DOHH2 (cell line): Measurements from ENCODE around the gene ZNF74.

Source experiments
- H3F3A ChIP-seq: fragments of 200-600 bp; sonication (generic), shearing (Covaris generic); 2 replicates; pipeline ENCODE4 v1.6.0; 2016; ENCODE audit warnings: antibody characterized with exemption, mild to moderate bottlenecking; ENCODE audit not compliant: control insufficient read depth, insufficient read depth
- H3K27ac ChIP-seq: fragments of 200-600 bp; sonication (generic); 2 replicates; pipeline ENCODE4 v1.5.1; 2014; ENCODE audit warnings: low read depth, mild to moderate bottlenecking, low read length, moderate library complexity
- H3K27me3 ChIP-seq: fragments of 200-600 bp; sonication (generic); 2 replicates; pipeline ENCODE4 v1.6.1; 2014; ENCODE audit warnings: mild to moderate bottlenecking, low read length, mixed read lengths; ENCODE audit not compliant: control insufficient read depth
- H3K36me3 ChIP-seq: fragments of 200-600 bp; sonication (generic); 2 replicates; pipeline ENCODE4 v1.6.1; 2014; ENCODE audit warnings: mild to moderate bottlenecking, low read length, moderate library complexity, mixed read lengths; ENCODE audit not compliant: control insufficient read depth
- H3K4me1 ChIP-seq: fragments of 200-600 bp; sonication (generic); 2 replicates; pipeline ENCODE4 v1.6.1; 2014; ENCODE audit warnings: mild to moderate bottlenecking, low read length, mixed read lengths; ENCODE audit not compliant: control insufficient read depth
- H3K4me2 ChIP-seq: fragments of 200-600 bp; sonication (generic); 2 replicates; pipeline ENCODE4 v1.6.0; 2014; ENCODE audit warnings: mild to moderate bottlenecking, low read length, moderate library complexity
- H3K4me3 ChIP-seq: fragments of 200-600 bp; sonication (generic); 2 replicates; pipeline ENCODE4 v1.5.1; 2014; ENCODE audit warnings: mild to moderate bottlenecking, low read length, mixed read lengths
- H3K79me2 ChIP-seq: fragments of 200-600 bp; sonication (generic); 2 replicates; pipeline ENCODE4 v1.6.1; 2014; ENCODE audit warnings: mild to moderate bottlenecking, low read length, mixed read lengths; ENCODE audit not compliant: control insufficient read depth
- H3K9me2 ChIP-seq: fragments of 200-600 bp; sonication (generic); replicated peaks from 2 replicates; pipeline ENCODE4 v1.6.1; 2014; ENCODE audit warnings: mild to moderate bottlenecking, low read length, mixed read lengths; ENCODE audit not compliant: control insufficient read depth
- H3K9me3 ChIP-seq: fragments of 200-600 bp; sonication (generic); 2 replicates; pipeline ENCODE4 v1.6.1; 2014; ENCODE audit warnings: antibody characterized with exemption, low read length, mixed read lengths; ENCODE audit not compliant: control insufficient read depth, insufficient read depth
- H4K20me1 ChIP-seq: fragments of 200-600 bp; sonication (generic); 2 replicates; pipeline ENCODE4 v1.6.0; 2014; ENCODE audit warnings: low read depth, mild to moderate bottlenecking, antibody characterized with exemption, low read length, moderate library complexity; ENCODE audit not compliant: control insufficient read depth, insufficient read depth
- EZH2phosphoT487 ChIP-seq: fragments of 200-600 bp; sonication (generic); IDR thresholded peaks from 2 replicates; pipeline ENCODE4 v1.6.1; 2017; ENCODE audit warnings: borderline replicate concordance, mild to moderate bottlenecking, antibody characterized with exemption, low read length, moderate library complexity, mixed read lengths
- TF ChIP-seq, protein P1 (sequence below): fragments of 200-600 bp; sonication (generic); IDR thresholded peaks from one replicate; pipeline ENCODE4 v1.5.1; 2014; ENCODE audit warnings: antibody characterized with exemption, mild to moderate bottlenecking, low read depth, low read length; ENCODE audit not compliant: poor library complexity, severe bottlenecking

The ZNF74 gene

GRCh38 chr22:20399866-20400605 lies 6.1 kb downstream of the ZNF74 start:
- H3K27me3 ChIP-seq: peaks cover 21% of the 10 kb centered on the region
- no peak overlapping the region for H3K4me3 ChIP-seq
- no peaks in the 10 kb centered on the region for H3K36me3 ChIP-seq
- no peaks in the 10 kb centered on the region for H3K79me2 ChIP-seq
- peaks cover 4% of the 10 kb centered on the region; the same call in 1 of the 2 replicates for H3K4me1 ChIP-seq
- H3K9me3 ChIP-seq: no peaks in the 10 kb centered on the region
- no peak overlapping the region for H3K4me2 ChIP-seq
- no peaks in the 10 kb centered on the region for H3K9me2 ChIP-seq
- no peak overlapping the region for H3K27ac ChIP-seq
- no peaks in the 10 kb centered on the region for H3F3A ChIP-seq
- H4K20me1 ChIP-seq: 0 out of 2 replicates have a peak, but pooled peaks cover 3% of the 10 kb centered on the region
- TF ChIP-seq, protein P1, sequence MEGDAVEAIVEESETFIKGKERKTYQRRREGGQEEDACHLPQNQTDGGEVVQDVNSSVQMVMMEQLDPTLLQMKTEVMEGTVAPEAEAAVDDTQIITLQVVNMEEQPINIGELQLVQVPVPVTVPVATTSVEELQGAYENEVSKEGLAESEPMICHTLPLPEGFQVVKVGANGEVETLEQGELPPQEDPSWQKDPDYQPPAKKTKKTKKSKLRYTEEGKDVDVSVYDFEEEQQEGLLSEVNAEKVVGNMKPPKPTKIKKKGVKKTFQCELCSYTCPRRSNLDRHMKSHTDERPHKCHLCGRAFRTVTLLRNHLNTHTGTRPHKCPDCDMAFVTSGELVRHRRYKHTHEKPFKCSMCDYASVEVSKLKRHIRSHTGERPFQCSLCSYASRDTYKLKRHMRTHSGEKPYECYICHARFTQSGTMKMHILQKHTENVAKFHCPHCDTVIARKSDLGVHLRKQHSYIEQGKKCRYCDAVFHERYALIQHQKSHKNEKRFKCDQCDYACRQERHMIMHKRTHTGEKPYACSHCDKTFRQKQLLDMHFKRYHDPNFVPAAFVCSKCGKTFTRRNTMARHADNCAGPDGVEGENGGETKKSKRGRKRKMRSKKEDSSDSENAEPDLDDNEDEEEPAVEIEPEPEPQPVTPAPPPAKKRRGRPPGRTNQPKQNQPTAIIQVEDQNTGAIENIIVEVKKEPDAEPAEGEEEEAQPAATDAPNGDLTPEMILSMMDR: no peak
- TF ChIP-seq EZH2phosphoT487: no peak

GRCh38 chr22:20400606-20401375 lies 6.8 kb downstream of the ZNF74 start:
- Histone ChIP-seq H4K20me1 (0 out of 2 replicates have a peak, but pooled peaks cover 3% of the 10 kb centered on the region), H3K9me3 (no peaks in the 10 kb centered on the region), H3K79me2 (no peaks in the 10 kb centered on the region), H3K36me3 (no peaks in the 10 kb centered on the region), H3K4me1 (peaks cover 4% of the 10 kb centered on the region; the same call in 1 of the 2 replicates), H3K4me3 (no peak overlapping the region), H3K27ac (no peak overlapping the region), H3K9me2 (no peaks in the 10 kb centered on the region), H3K27me3 (peaks cover 15% of the 10 kb centered on the region), H3K4me2 (no peak overlapping the region), H3F3A (no peaks in the 10 kb centered on the region)
- TF ChIP-seq, protein P1: no peak
- no peak for TF ChIP-seq EZH2phosphoT487

- Histone ChIP-seq H3K27ac (no peak overlapping the region), H3K9me3 (no peaks in the 10 kb centered on the region), H3K4me1 (peaks cover 4% of the 10 kb centered on the region; the same call in 1 of the 2 replicates), H3K4me3 (no peak overlapping the region), H3F3A (no peaks in the 10 kb centered on the region), H3K9me2 (no peaks in the 10 kb centered on the region), H3K36me3 (no peaks in the 10 kb centered on the region), H3K4me2 (no peak overlapping the region), H3K27me3 (peaks cover 8% of the 10 kb centered on the region), H3K79me2 (no peaks in the 10 kb centered on the region), H4K20me1 (no peaks in the 10 kb centered on the region)
- TF ChIP-seq, protein P1: no peak
- no peak for TF ChIP-seq EZH2phosphoT487
Observed at GRCh38 chr22:20401376-20402014, 7.5 kb downstream of the ZNF74 start.
